ENCODE data around the gene SNTB2. TPM values are rescaled to one million over a fixed set of nuclear protein-coding genes. Genes with fewer than 3 reads are reported as not detected.

Gene SNTB2
- total and polyA plus RNA-seq, 2 of the 4 experiments (the other 2 are of a cell fraction) = 23.5 to 47.5 TPM

DNA sequence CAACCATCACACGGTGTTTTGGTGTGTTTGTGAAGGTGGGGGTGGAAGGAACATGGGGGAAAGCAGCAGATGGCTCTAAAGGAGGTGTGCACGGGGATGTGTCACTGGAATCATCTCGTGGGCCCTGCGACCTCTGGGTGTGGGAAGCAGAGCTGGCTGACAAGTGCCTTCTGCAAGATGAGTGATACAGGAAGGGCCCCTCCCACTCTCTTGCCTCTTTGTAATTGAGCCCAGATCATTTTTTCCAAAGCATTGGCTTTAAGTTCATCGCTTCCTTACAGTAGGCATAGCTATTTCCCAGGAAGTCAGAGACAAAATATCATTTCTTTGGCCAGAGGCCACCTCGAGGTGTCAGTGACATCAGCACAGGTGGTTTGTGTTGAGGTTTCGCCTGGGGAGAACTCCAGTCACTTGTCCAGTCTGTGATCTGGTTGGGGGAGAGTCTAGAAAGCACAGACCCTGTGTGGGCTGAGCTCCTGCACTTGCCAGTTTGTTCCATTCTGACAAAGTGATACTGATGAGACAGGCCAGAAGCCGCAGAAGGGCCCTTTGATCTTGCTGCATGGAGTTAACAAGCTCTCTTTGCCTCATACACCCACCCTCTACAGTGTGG lies 20.6 kb upstream of the SNTB2 start:
- ATAC-seq (ENCODE audit: low read depth) (peak; percentile 69), DNase-seq (peak; percentile 82)
- H2BK15ac ChIP-seq (ENCODE audit: low read depth, low read length) = peak overlapping the region; percentile 2; the same call in 1 of the 3 replicates
- H3K14ac ChIP-seq (replicated peaks; ENCODE audit: low read depth, low read length) = peak overlapping the region; percentile 35; the same call in 1 of the 2 replicates
- no peak overlapping the region for H3K9ac ChIP-seq (ENCODE audit: low read depth, low read length)
- peak overlapping the region; percentile 48 for H2BK120ac ChIP-seq (ENCODE audit: low read depth, low read length)
- peak overlapping the region; percentile 20 for H3K56ac ChIP-seq (ENCODE audit: extremely low read depth, insufficient read depth, low read length)
- H3K4ac ChIP-seq (ENCODE audit: low read depth, low read length) = peak overlapping the region; percentile 55
- H4K8ac ChIP-seq (ENCODE audit: low read depth in 2 of 2, low read length in 2 of 2) = peak overlapping the region in 1 of 2 experiments; percentile 64; a peak in 2 of 4 replicates
- ChIA-PET CTCF (interaction anchor here (0.6 to 3.2 kb wide), 4 partner anchors 16 to 705 kb away, joined by 3 to 17 read pairs (median 3); no protein-coding TSS in a partner anchor), POLR2A (ENCODE audit: unreplicated experiment) (interaction anchor here (0.8 to 1.3 kb wide), 2 partner anchors 8 to 145 kb away, joined by 3 to 4 read pairs; no protein-coding TSS in a partner anchor)
- H3K27me3 ChIP-seq (ENCODE audit: control insufficient read depth, insufficient read depth, low read length) = no peaks in the 10 kb centered on the region
- peak overlapping the region; percentile 69 for H2AK5ac ChIP-seq (ENCODE audit: low read depth, low read length)
- peaks cover 0 to 30% of the 10 kb centered on the region in 2 experiments; a peak in 3 of 4 replicates for H3K79me1 ChIP-seq (ENCODE audit: low read depth in 1 of 2, low read length in 2 of 2)
- H3K4me2 ChIP-seq (ENCODE audit: low read depth, low read length) = peak overlapping the region; percentile 36
- peak overlapping the region; percentile 30; the same call in 1 of the 2 replicates for H2BK20ac ChIP-seq (ENCODE audit: low read depth, low read length)
- H3K23ac ChIP-seq (ENCODE audit: low read depth, low read length) = peak overlapping the region; percentile 27; the same call in 1 of the 2 replicates
- 0% methylated on average over 3 of the region's 8 CpGs; no CpG with 5 or more reads in 1 of the 2 experiments for WGBS, 2 experiments (ENCODE audit: extremely low coverage in 2 of 2, insufficient read length in 1 of 2)
- no peak overlapping the region for H4K5ac ChIP-seq (ENCODE audit: low read depth, low read length)
- peaks cover 8% of the 10 kb centered on the region; the same call in 1 of the 2 replicates for H3K9me1 ChIP-seq (ENCODE audit: insufficient read depth, low read length)
- H3K9me3 ChIP-seq (ENCODE audit: control insufficient read depth, insufficient read depth, low read length) = no peaks in the 10 kb centered on the region
- BruUV-seq (replicated peaks) = no TSS peak
- peak overlapping the region; percentile 51 for H4K91ac ChIP-seq (ENCODE audit: insufficient read depth, low read depth, low read length)
- peak overlapping the region; percentile 46 for H2AFZ ChIP-seq (replicated peaks; ENCODE audit: low read length, poor library complexity)
- peak overlapping the region; percentile 64 for H2BK5ac ChIP-seq (ENCODE audit: low read depth, low read length, poor library complexity, severe bottlenecking)
- H4K20me1 ChIP-seq (ENCODE audit: insufficient read depth, low read length) = peaks cover 13% of the 10 kb centered on the region
- H3K4me1 ChIP-seq (ENCODE audit: control insufficient read depth, insufficient read depth, low read length) = peaks cover 10% of the 10 kb centered on the region
- peak overlapping the region; percentile 78 for H2AK9ac ChIP-seq (replicated peaks; ENCODE audit: low read depth, low read length, poor library complexity)
- in situ Hi-C loops (cut with MboI; ENCODE audit: low sequenced_read_pairs) (no loop called here), dilution Hi-C loops (cut with HindIII; ENCODE audit: low sequenced_read_pairs, unreplicated experiment) (no loop called here), intact Hi-C loops (cut with micrococcal nuclease) (no loop called here)
- TF ChIP-seq BHLHE40 (IDR thresholded peaks at IDR 0.05; ENCODE audit: low read depth, low read length) = peak; percentile 87
- no peak for TF ChIP-seq CEBPB (IDR thresholded peaks at IDR 0.05; ENCODE audit: low read depth, low read length)
- TF ChIP-seq MXI1 (IDR thresholded peaks at IDR 0.05; ENCODE audit: borderline replicate concordance, low read depth, low read length) = 0 out of 2 replicates have a peak, but pooled peaks have one; percentile 36
- TF ChIP-seq CHD1 (IDR thresholded peaks at IDR 0.05; ENCODE audit: low read depth, low read length) = no peak
- peak; percentile 86 for TF ChIP-seq RCOR1 (IDR thresholded peaks at IDR 0.05; ENCODE audit: insufficient replicate concordance, low read length)
- TF ChIP-seq MAZ (IDR thresholded peaks at IDR 0.05; ENCODE audit: borderline replicate concordance, low read depth, low read length) = no peak
- 0 out of 2 replicates have a peak, but pooled peaks have one; percentile 22 for TF ChIP-seq FOS (IDR thresholded peaks at IDR 0.05; ENCODE audit: low read depth, low read length)
- TF ChIP-seq, protein P1, sequence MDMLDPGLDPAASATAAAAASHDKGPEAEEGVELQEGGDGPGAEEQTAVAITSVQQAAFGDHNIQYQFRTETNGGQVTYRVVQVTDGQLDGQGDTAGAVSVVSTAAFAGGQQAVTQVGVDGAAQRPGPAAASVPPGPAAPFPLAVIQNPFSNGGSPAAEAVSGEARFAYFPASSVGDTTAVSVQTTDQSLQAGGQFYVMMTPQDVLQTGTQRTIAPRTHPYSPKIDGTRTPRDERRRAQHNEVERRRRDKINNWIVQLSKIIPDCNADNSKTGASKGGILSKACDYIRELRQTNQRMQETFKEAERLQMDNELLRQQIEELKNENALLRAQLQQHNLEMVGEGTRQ (IDR thresholded peaks at IDR 0.05; ENCODE audit: low read depth, low read length) = no peak
- TF ChIP-seq MAFK (IDR thresholded peaks at IDR 0.05; ENCODE audit: low read depth, low read length) = no peak
- TF ChIP-seq POLR2A (IDR thresholded peaks at IDR 0.05; ENCODE audit: low read depth, low read length) = no peak
- peak overlapping the region; percentile 10; the same call in 1 of the 2 replicates for H3K18ac ChIP-seq (ENCODE audit: low read depth, low read length)
- H3K27ac ChIP-seq (ENCODE audit: insufficient read depth, low read length) = peak overlapping the region; percentile 25
- H3K36me3 ChIP-seq (ENCODE audit: control insufficient read depth, insufficient read depth, low read length) = peaks cover 34% of the 10 kb centered on the region
- H3K4me3 ChIP-seq (ENCODE audit: insufficient read depth, low read depth, low read length) = no peak overlapping the region

All from IMR-90 (cell line).